ELF-1 (cell line): ENCODE data around the gene ACAD8.

Experiments
- DNase-seq: peaks from one replicate; pipeline ENCODE4 v3.0.0-alpha.2; 2016; ENCODE audit warnings: low read depth, low spot score

The ACAD8 gene

DNA sequence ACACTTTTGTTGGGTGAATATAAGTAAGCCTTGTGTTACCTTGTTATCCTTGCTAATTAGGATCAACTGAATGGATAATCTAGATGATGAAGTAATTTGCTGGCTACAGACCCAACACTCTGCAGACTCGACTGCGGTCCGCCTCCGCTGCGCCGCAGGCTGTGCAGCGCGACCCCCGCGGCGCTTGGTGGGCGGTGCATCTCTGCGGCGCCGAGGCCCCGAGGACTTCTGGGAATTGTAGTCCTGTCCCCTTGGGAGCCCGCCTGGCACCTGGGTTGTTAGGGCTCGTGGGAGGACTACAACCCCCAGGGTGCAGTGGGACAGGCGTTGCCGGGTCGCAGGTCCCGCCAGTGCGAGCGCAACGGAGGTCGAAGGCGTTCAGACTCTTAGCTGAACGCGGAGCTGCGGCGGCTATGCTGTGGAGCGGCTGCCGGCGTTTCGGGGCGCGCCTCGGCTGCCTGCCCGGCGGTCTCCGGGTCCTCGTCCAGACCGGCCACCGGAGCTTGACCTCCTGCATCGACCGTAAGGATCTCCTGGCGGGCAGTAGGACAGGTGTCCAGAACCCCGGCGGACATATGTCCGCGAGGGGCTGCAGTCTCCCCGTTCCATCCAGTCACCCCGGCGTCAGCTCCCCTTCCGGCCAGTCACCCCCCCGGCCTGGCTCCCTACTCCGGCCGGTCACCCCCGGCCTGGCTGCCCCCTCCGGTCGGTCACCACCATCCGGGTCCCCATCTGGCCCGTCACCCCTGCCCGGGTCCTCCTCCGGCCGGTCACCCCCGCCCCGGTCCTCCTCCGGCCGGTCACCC is at the start of gene ACAD8, which contains the start of gene THYN1:
Gene ACAD8 (plus strand): TSS at position 381 of the 806 bp plus-strand sequence. CDS start 33 bp downstream, at position 414.
Gene THYN1 (minus strand): TSS at position 165 of the 806 bp plus-strand sequence. CDS start 470 bp downstream, outside the sequence.
- DNase-seq: peak; percentile 98

DNA sequence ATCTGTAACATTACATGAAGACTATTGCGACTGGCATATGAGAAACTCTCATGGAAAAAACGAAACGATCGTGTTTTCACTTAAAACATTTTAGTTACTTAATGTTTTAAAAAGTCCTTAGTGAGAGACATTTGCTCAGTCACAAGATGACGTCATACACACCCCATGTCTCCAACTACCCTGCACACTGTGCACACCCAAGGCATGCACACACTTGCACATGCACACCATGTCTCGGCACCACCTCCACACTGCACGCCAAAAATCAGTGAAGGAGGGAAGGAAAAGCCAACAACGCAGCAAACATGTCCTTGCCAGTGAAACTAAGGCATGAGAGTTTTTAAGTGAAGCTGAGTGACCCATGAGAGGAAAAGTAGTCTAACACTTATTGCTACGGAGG is 47.6 kb upstream of the ACAD8 start:
- no peak for DNase-seq

DNA sequence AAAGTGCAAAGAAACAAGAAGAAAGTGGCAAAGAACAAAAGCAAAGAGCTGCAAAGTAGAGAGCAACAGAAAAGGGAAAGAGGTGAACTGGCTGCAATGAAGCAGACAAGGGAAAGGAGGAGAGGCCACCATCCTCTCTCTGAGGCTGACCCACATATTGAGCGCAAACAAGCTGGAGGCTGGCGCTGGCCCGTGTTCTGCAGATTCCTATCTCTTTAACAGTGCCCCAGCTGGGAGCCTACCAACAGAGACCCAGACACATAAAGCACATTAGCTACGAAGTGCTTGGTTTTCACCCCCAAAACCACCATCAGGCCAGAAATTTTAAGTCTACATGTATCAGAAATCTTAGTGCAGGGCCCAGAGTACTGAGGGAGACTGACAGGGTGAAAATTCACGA is 47.2 kb upstream of the ACAD8 start:
- DNase-seq: no peak

DNA sequence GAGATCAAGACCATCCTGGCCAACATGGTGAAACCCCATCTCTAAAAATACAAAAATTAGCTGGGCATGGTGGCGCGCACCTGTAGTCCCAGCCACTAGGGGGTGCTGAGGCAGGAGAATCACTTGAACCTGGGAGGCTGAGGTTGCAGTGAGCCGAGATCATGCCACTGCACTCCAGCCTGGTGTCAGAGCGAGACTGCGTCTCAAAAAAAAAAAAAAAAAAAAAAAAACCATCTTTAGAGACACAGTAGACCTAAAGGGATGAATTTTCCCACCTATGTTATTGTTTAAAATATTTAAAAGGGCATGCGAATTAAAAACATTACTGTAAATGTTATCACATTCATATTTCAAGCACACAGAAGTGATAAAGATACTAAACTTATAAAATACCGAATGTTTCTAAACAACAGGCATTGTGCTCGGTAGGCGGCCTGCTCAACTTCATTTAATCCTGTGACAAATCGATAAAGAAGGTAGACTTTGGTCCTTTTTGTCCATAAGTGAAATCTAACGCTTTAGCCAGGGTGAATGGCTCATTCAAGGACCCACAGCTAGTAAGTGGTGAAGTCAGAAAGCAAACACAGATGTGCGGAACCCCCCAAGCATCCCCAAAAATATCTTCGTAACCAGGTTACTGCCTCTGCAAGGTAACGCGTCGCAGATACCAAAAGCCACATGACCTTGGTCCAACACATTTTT is 45.7 kb upstream of the ACAD8 start:
- peak; percentile 41 for DNase-seq

DNA sequence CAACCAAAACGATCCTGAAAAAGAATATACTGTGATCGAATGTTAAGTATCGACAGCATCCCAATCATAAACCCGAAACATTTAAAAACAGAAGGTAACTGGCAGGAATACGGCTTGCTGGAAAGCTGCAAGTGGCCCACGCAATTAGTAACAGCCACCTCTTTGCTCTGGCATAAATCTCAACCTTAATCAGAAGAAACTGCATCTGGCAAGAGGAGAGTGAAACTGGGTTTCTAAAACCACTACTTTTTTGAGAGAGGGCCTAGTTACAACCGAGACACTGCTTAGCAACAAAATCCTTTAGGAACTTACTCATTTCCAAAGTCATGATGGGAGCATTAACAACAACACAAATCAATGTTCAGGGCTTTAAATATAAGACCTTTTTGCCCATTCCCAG is 37.5 kb upstream of the ACAD8 start:
- DNase-seq: no peak

DNA sequence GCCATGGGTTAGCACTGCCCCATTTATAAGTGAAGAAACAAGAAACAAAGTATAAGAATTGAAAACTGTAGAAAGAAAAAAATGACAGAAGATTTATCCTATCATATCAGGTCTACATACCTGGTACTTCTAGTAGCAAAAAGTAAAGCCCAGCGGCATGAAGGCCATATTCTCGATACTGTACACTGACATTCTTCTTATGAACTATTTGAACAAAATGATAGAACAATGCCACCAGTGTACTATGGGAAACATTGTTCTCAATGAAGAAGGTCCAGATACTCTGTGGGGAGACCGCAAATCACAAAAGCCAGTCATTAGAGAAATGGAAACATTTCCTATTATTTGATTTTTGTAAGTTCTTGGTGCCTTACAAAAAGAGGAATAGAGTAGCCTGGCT is 36.6 kb upstream of the ACAD8 start:
- no peak for DNase-seq

DNA sequence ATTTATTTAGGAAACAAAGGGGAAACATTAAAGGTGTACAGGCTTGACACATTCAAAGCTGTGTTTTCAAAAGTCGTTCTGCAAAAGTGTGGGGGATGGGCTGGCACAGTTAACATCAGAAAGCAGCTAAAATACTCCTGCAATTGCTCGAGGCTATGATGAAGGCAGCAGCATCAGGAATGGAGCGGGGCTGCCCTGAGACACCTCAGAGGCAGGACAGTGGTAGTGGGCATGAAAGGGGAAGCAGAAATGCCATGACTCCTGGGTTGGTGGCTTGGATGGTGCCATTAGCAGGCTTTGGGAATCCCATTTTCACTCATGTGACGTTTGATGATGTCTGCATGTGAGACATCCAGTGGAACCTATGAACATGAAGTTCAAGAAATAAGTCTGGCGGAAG is 30.2 kb upstream of the ACAD8 start:
- DNase-seq: peak; percentile 26

DNA sequence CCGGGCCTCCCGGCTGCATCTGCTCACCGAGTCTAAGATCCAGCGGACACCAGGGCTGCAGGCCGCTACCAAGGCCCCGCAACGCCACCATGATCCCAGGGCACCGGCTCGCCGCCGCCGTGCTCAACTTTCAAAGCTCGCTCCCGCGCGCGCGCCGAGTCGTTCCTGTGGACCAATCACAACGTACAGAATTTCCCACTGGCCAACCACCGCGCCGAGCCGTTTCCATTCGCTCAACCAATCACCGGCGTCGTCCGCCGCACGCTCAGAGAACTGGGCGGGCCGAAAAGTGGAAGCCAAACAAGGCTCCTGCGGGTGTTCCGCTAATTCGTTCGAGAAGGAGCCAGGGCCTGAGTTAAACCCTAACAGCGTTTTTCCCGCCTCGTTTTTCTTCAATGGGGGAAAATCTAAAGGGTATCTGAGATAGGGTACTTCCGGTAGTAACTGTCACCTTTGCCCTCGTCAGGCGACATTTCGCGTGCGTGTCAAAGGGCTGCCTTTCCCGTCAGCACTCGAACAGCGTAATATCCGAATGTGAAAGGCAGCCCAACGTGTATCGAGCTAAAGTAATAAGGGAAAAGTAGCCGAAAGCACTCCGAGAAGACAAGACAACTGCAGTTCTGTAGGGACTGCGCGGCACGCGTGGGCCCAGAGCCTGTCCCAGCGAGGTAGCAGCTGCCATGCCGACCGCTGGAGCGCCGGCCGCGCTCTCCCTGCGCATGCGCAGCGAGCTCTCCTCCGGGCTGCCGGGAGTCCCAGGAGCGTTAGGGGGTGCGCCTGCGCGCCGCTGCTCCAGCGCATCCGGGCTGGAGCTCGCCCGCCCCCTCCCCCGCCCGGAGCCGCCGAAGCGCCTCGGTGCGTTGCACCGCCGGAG is 29.3 kb upstream of the ACAD8 start, which contains the start of the genes NCAPD3 and VPS26B:
Gene NCAPD3 (minus strand): TSS at position 132 of the 874 bp plus-strand sequence. CDS start 41 bp downstream, at position 91.
Gene VPS26B (plus strand): TSS at position 836 of the 874 bp plus-strand sequence. CDS start 452 bp downstream, outside the sequence.
- peak; percentile 98 for DNase-seq

DNA sequence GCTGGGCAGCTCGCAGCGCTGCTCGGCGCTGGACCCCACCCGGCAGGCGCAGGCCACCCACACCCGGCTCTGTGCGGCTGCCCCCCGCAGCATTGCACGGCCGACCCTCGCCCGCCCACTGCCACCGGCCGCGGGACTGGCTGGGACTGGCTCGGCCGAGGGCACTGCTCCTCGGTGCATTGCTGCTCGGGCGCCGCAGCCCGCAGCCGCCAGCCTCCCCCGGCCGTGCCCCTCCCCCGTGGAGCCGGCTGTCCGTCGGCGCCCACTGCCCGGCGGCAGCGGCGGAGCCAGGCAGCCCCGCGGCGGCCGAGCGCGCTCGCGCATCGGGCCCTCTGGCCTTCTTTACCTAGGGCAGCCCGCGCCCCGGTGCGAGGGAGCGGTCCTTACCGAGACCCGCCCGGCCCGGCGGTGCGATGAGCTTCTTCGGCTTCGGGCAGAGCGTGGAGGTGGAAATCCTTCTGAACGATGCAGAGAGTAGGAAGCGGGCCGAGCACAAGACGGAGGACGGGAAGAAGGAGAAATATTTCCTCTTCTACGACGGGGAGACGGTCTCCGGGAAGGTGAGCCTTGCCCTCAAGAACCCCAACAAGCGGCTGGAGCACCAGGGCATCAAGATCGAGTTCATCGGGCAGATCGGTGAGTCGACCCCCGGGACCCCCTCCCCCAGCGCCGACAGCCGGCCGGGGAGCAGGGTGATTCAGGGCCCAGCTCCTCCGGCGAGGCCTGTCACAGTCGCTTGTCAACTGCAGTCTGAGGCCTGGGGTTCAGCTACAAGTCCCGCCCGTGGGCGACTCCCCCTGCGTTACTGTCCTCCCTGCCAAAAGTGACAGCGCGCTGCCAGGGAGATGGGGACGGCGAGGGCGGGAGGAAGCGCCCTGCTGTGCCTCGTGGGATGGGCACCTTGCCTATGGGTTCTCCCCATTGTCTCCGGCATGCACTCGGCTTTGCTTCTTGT is 28.4 kb upstream of the ACAD8 start:
- DNase-seq: peak; percentile 32

DNA sequence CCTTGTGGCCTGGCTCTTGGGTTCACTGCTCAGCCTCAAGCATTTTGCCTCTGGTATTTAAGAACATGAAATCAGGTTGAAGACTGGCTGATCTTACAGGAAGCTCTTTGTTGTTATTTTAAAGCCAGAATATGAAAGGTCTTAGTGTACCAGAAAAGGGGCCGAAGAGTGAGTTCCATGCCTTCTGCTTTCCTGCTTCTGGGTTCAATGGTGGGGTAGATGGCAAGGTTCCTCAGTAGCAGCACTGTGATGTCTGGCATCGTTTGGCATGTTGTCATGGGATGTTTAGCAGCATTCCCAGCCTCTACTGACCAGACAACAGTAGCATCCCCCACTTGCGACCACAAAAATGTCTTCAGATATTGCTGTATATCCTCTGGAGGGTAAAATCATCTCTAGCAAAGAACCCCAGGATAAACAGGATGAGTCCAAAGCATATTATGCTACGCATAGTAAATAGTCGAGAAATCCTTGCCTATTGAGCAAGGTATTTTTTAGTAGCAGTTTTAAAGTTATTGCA is 26.5 kb upstream of the ACAD8 start:
- DNase-seq: no peak

DNA sequence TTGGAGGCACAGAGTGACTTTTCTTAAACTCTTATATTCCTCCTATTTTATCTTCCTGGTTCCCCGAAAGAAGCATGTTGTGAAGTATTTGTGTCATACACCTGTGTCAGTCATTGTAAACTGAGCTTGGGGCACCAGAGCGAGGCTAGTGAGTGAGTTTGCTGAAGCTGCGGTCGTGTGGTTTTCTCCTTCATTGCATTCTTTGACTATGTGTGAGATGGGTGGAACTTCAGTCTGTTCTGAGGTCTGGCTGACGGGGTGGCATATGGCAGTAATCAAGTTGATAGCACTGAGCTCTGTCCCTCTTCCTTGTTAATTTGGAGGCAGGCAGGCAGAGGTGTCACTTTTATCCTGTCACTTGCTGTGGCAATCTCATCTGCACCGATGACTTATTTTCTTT is 24.7 kb upstream of the ACAD8 start:
- DNase-seq: no peak

DNA sequence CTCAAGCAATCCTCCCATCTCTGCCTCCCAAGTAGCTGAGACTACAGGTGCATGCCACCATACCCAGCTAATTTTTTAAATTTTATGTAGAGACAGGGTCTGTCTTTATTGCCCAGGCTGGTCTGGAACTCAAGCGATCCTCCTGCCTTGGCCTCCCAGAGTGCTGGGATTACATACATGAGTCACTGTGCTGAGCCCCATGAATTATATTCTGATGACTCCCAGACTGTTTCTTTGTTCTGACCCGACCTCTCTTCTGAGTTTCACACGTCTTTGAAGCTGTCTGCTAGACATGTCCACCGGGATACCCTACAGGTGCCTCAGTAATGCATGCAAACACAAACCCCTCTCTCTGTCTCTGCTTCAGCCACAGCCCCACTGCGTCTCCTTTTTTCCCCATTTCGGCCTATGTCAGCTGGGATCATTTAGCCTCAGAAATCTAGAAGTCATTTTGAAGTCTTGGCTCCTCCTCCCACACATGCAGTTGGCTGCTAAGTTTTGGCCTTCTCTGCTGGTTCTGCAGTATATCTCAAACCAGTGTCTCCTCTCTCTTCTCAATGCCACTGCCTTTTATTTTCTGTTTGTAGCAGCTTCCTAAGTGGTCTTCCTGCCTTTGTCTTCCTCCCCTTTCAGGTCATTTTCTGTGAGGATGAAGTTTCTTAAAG is 24.1 kb upstream of the ACAD8 start:
- DNase-seq: no peak

DNA sequence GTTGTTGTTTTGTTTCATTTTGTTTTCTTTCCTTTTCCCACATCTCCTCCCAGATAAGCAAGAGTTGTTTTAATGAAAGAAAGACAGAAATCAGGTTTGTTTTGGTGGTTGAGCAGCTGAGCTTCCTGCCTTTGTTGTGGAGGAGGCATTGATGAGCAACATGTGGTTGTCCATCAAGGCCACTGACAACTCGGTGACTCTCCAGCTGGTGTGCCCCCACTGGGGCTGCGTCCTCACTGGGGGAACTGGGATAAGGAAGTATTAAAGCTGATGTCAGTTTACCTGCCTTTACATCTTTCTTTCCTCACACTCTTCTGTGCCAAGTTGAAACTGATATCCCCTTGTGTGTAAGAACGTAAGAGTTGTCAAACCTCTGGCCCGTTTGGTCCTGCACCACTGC is 23.0 kb upstream of the ACAD8 start:
- DNase-seq: no peak

DNA sequence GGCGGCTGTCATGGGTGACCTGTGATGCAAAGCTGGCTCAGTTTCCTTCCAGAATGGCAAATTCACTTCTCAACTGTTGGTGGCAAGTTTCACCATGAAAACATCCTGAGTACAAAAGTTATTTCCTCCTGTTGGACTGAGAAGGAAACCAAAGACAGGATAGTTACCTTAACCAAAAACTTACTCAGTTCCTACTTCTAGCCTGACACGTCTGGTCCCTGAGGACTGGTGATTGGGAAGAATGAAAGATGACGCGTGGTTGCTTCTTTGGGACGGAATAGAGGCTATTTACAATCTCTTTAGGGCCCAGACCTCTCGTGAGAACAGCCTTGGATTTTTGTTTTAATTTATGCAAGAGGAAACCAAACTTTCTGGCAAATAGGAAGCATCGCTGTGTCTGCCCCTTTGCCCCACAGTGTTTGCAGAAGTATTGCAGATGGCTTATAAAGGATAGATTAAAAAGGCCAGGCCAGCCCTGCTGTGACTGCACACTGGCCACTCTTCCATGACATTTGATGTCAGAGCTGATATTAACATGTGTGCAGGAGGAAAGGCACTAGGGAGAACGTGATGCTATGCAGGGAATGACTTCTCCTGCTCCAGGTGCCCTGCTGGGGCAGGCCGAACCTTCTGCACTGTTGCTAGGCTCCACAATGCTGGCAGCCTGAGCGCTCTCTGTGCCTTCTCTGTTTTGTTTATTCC is 21.3 kb upstream of the ACAD8 start:
- no peak for DNase-seq

DNA sequence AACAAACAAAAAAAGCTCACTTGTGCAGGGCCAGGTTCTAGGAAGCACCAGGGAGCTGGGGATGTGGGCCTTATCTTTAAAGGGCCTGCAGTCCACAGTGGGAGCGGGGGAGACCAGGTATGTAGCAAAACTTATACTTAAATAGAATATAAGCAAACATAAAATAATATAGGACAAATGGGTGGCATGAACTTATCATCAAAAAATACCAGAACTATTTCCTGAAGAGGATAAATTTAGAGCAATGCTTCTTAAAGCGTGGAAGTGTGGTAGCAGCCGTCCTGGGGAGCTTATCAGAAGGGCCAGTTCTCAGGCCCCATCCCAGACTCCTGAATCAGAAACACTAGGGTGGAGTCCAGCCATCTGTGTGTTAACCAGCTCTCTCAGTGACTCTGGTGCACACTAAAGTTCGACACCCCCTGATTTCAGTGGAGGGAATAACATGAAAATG is 19.6 kb upstream of the ACAD8 start:
- DNase-seq: no peak

DNA sequence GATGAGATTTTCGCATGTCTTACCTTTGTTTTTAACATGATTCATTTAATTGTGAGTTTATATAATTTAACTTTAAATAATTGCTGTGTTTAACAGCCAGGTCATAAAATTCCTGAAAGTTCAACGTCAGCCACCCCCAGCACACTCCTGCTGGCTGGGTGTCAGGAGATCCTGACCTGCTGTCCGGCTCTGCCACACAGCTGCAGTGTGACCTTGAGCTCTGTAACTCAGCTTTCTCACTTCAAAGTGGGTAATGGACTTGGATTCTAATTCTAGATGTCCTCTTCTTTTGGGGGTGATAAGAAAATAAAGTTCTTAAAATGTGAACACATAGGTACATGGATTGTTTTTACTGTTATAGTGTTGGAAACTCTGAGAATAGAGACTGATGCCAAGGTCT is 18.0 kb upstream of the ACAD8 start:
- no peak for DNase-seq

DNA sequence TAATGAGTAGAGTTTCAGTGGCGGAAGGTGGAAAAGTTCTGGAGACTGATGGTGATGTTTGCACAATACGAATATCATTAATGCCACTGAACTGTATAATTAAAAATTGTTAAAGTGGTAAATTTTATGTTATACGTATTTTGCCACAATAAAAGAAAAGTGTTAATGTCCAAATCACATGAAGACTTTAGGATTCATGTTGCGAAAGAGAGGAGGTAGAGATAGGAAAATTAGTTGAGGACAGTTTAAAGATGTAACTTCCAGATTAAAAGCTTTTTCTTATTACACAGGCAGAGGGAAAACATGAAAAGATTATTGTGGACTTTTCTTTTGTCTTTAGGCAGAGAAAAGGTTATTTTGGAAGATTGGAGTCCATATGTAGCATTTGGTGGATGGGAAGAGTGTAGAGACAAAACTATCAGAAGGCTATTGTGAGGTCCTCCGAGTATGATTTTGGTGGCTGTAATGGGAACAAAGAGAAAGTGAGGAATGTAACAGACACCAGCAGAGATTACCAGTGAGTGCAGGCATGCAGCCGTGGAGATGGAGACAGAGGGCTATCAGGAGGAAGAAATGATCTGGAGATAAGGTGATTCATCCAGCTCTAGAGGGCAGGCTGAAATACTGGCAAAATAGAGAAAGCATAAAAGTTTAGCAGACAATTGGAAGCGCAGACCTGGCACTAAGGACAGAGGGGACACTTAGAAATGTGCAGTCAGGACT is 16.4 kb upstream of the ACAD8 start:
- DNase-seq: no peak

DNA sequence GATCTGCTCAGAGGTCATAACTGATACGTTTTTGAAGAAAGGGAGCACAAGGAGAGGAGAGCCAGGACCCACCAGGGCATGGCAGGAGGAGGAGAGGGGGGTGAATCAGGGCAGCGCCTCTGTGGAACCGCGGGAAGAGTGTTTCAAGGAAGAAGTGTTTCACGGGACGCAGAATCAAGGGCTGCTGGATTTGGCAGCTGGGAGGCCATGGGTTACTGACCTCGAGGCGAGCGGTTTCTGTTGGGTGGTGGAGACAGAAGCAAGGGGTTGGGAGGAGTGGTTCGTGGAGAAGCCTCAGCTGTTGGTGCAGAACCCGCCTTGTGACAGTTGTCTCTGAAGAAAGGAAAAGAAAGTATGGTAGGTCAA is 15.8 kb upstream of the ACAD8 start:
- DNase-seq: no peak
